ENCODE measurements around the gene PPP2R5D.

GRCh38 chr6:42966571-42966970, 17.8 kb upstream of the PPP2R5D start:
- TF ChIP-seq EZH2 (IDR thresholded peaks at IDR 0.05; ENCODE audit: borderline replicate concordance, low read length) (no peak), CTCF (IDR thresholded peaks at IDR 0.05; ENCODE audit: low read length) (no peak)

All from OCI-LY1 (cell line).